SK-N-SH (cell line): Measurements from ENCODE around the gene MYO1E. TPM values are rescaled to one million over a fixed set of nuclear protein-coding genes. Genes with fewer than 3 reads are reported as not detected.

Experiments used
- CTCF ChIA-PET: fragments of 300-600, 350-600 bp; formaldehyde crosslinking; extraction: SDS; loops from one replicate; lab custom pipeline; 2021; lab: Yijun Ruan, JAX
- POLR2A ChIA-PET: fragments of 350-600 bp; sonication (Branson Sonifier 250); formaldehyde crosslinking; extraction: SDS; loops from one replicate; lab custom pipeline; 2020; ENCODE audit warnings: antibody characterized with exemption, inconsistent platforms; lab: Yijun Ruan, JAX
- DNase-seq: peaks from one replicate; pipeline ENCODE4 v3.0.0; 2012
- H2AFZ ChIP-seq: fragments of 200-600 bp; sonication (generic); 2 replicates; pipeline ENCODE4 v1.8.1; 2016; ENCODE audit warnings: antibody characterized with exemption, mild to moderate bottlenecking, low read depth
- H3F3A ChIP-seq: fragments of 200-600 bp; sonication (generic); replicated peaks from 2 replicates; pipeline ENCODE3; 2016; ENCODE audit warnings: antibody characterized with exemption, mild to moderate bottlenecking; ENCODE audit not compliant: insufficient read depth
- H3K27ac ChIP-seq, 2 experiments: fragments of 200-500 bp in 1 of 2; fragments of 200-600 bp in 1 of 2; sonication (Bioruptor generic) in 1 of 2; sonication (generic), shearing (Covaris generic) in 1 of 2; 2 replicates each; pipeline versions ENCODE4 v1.5.1 to v1.6.1; 2014 to 2016; ENCODE audit warnings: low read depth in 2 of 2, inconsistent platforms in 1 of 2, low read length in 1 of 2, mild to moderate bottlenecking in 1 of 2, mixed read lengths in 1 of 2
- H3K27me3 ChIP-seq: fragments of 200-600 bp; sonication (generic), shearing (Covaris generic); 2 replicates; pipeline ENCODE4 v1.6.1; 2016; ENCODE audit warnings: mixed run types; ENCODE audit not compliant: insufficient read depth
- H3K36me3 ChIP-seq, 2 experiments: fragments of 200-500 bp in 1 of 2; fragments of 200-600 bp in 1 of 2; sonication (Bioruptor generic) in 1 of 2; sonication (generic) in 1 of 2; replicated peaks in 1 of 2; 2 replicates each; pipeline versions ENCODE3 to v1.5.1; 2014 to 2016; ENCODE audit warnings: low read length in 1 of 2, mild to moderate bottlenecking in 1 of 2; ENCODE audit not compliant: insufficient read depth in 2 of 2, control insufficient read depth in 1 of 2
- H3K4me1 ChIP-seq, 2 experiments: fragments of 200-500 bp in 1 of 2; fragments of 200-600 bp in 1 of 2; sonication (Bioruptor generic) in 1 of 2; sonication (generic), shearing (Covaris generic) in 1 of 2; 2 replicates each; pipeline versions ENCODE4 v1.5.1 to v1.6.1; 2014 to 2016; ENCODE audit warnings: low read depth in 1 of 2, low read length in 1 of 2, mixed run types in 1 of 2; ENCODE audit not compliant: insufficient read depth in 2 of 2, control insufficient read depth in 1 of 2
- H3K4me2 ChIP-seq: fragments of 200-600 bp; sonication (generic), shearing (Covaris generic); 2 replicates; pipeline ENCODE4 v1.6.1; 2017; ENCODE audit warnings: mixed run types
- H3K4me3 ChIP-seq, 2 experiments: fragments of 200-500 bp in 1 of 2; fragments of 200-600 bp in 1 of 2; sonication (Bioruptor generic) in 1 of 2; sonication (generic), shearing (Covaris generic) in 1 of 2; 2 replicates each; pipeline versions ENCODE4 v1.5.1 to v1.8.1; 2014 to 2016; ENCODE audit warnings: low read depth in 2 of 2, inconsistent platforms in 1 of 2, low read length in 1 of 2, mild to moderate bottlenecking in 1 of 2, mixed read lengths in 1 of 2, moderate library complexity in 1 of 2
- H3K79me2 ChIP-seq: fragments of 200-600 bp; sonication (generic); 2 replicates; pipeline ENCODE4 v1.8.1; 2017; ENCODE audit warnings: mild to moderate bottlenecking; ENCODE audit not compliant: insufficient read depth
- H3K9ac ChIP-seq: fragments of 200-600 bp; sonication (generic); 2 replicates; pipeline ENCODE4 v1.6.1; 2017; ENCODE audit warnings: mixed run types
- H3K9me2 ChIP-seq: fragments of 200-600 bp; sonication (generic); 2 replicates; pipeline ENCODE4 v1.6.1; 2017; ENCODE audit warnings: mixed run types
- H3K9me3 ChIP-seq: fragments of 200-600 bp; sonication (generic); 2 replicates; pipeline ENCODE4 v1.6.1; 2017; ENCODE audit warnings: mixed run types, mild to moderate bottlenecking, moderate library complexity
- H4K20me1 ChIP-seq: fragments of 200-600 bp; sonication (generic); 2 replicates; pipeline ENCODE4 v1.6.1; 2017; ENCODE audit warnings: mild to moderate bottlenecking, mixed run types; ENCODE audit not compliant: insufficient read depth
- CHD2 ChIP-seq: fragments of 150-350 bp; IDR thresholded peaks from 2 replicates; pipeline ENCODE4 v1.6.1; 2018; ENCODE audit warnings: low read length; ENCODE audit not compliant: partially characterized antibody
- ELF1 ChIP-seq: IDR thresholded peaks from 2 replicates; pipeline ENCODE4 v1.4.0; 2012
- EP300 ChIP-seq, 2 experiments: IDR thresholded peaks; 2 replicates each; pipeline versions ENCODE4 v1.4.0 to v1.6.1; 2012; ENCODE audit warnings: borderline replicate concordance in 1 of 2, low read depth in 1 of 2, low read length in 1 of 2
- EZH2phosphoT487 ChIP-seq: fragments of 200-600 bp; sonication (generic); IDR thresholded peaks from 2 replicates; pipeline ENCODE4 v1.6.1; 2017; ENCODE audit warnings: low read depth, mixed run types, mild to moderate bottlenecking, antibody characterized with exemption, moderate library complexity, borderline replicate concordance
- FOXJ3 ChIP-seq: sonication (generic); formaldehyde crosslinking; IDR thresholded peaks from 2 replicates; pipeline ENCODE4 v1.5.1; 2020; ENCODE audit warnings: mild to moderate bottlenecking, missing genetic modification reagents
- FOXM1 ChIP-seq: IDR thresholded peaks from 2 replicates; pipeline ENCODE4 v1.4.0; 2012; ENCODE audit warnings: low read depth, mild to moderate bottlenecking
- GABPA ChIP-seq: IDR thresholded peaks from 2 replicates; pipeline ENCODE4 v1.4.0; 2012; ENCODE audit warnings: low read depth, mild to moderate bottlenecking
- GATA2 ChIP-seq: sonication (generic); formaldehyde crosslinking; IDR thresholded peaks from 2 replicates; pipeline ENCODE4 v1.5.0; 2020; ENCODE audit warnings: mild to moderate bottlenecking, missing genetic modification reagents
- JUND ChIP-seq: IDR thresholded peaks from 2 replicates; pipeline ENCODE4 v1.4.0; 2012
- MXI1 ChIP-seq: IDR thresholded peaks from 2 replicates; pipeline ENCODE4 v1.6.1; 2012; ENCODE audit warnings: mild to moderate bottlenecking, low read depth, low read length, improper control_type of control experiment
- NRF1 ChIP-seq: IDR thresholded peaks from 2 replicates; pipeline ENCODE4 v1.6.1; 2012; ENCODE audit warnings: low read depth, mild to moderate bottlenecking, low read length
- PBX3 ChIP-seq: IDR thresholded peaks from 2 replicates; pipeline ENCODE4; 2012
- RCOR1 ChIP-seq: fragments of 150-350 bp; IDR thresholded peaks from 2 replicates; pipeline ENCODE4 v1.6.1; 2017; ENCODE audit warnings: antibody characterized with exemption, low read length
- RFX5 ChIP-seq: IDR thresholded peaks from 2 replicates; pipeline ENCODE4 v1.6.1; 2012; ENCODE audit warnings: mild to moderate bottlenecking, improper control_type of control experiment, low read length
- RXRA ChIP-seq: IDR thresholded peaks from 2 replicates; pipeline ENCODE4 v1.4.0; 2012; ENCODE audit warnings: low read depth, mild to moderate bottlenecking, borderline replicate concordance
- TEAD4 ChIP-seq: IDR thresholded peaks from 2 replicates; pipeline ENCODE4 v1.4.0; 2012; ENCODE audit warnings: mild to moderate bottlenecking, borderline replicate concordance; ENCODE audit not compliant: insufficient read depth
- USF1 ChIP-seq: IDR thresholded peaks from 2 replicates; pipeline ENCODE4 v1.4.0; 2012; ENCODE audit warnings: low read depth, borderline replicate concordance
- USF2 ChIP-seq: fragments of 150-350 bp; IDR thresholded peaks from 2 replicates; pipeline ENCODE4 v1.6.1; 2017; ENCODE audit warnings: antibody characterized with exemption, low read length, low read depth, borderline replicate concordance
- WGBS: methylation state at CpG from one replicate; pipeline ENCODE4 v1.1.6; 2017; ENCODE audit warnings: low lambda C conversion rate; 5-methylcytosine and 5-hydroxymethylcytosine counted together
- polyA plus RNA-seq, 3 experiments: library from polyadenylated mRNA; depleted of rRNA; stranded (reverse); fragments of >200 nt; gene quantifications; 2 replicates each; pipeline ENCODE4 v1.2.3, GENCODE V29; 2012

MYO1E gene
- polyA plus RNA-seq, 1 of the 3 experiments (the other 2 are of a cell fraction) = 9.7 TPM

GRCh38 chr15:59230531-59231055 lies 142.1 kb downstream of the MYO1E start:
- DNase-seq = no peak
- 0 out of 2 replicates have a peak, but pooled peaks cover 5% of the 10 kb centered on the region for H4K20me1 ChIP-seq
- H3K9me2 ChIP-seq = no peaks in the 10 kb centered on the region
- 97% methylated on average over 2 of the region's 2 CpGs for WGBS
- no peak overlapping the region for H3K9ac ChIP-seq
- ChIA-PET POLR2A (no interaction called here), CTCF (interaction anchor here (1.7 kb wide), 1 partner anchor 17 kb away, joined by 6 read pairs; no protein-coding TSS in a partner anchor)
- no peak for TF ChIP-seq CHD2
- no peaks in the 10 kb centered on the region for H3K9me3 ChIP-seq
- H3K4me1 ChIP-seq = peaks cover 0 to 10% of the 10 kb centered on the region in 2 experiments; a peak in 2 of 4 replicates
- no peak overlapping the region for H2AFZ ChIP-seq
- H3K4me2 ChIP-seq = no peak overlapping the region
- H3F3A ChIP-seq = peaks cover 11% of the 10 kb centered on the region
- no peaks in the 10 kb centered on the region for H3K79me2 ChIP-seq
- H3K27me3 ChIP-seq = no peaks in the 10 kb centered on the region
- peaks cover 0 to 17% of the 10 kb centered on the region in 2 experiments for H3K36me3 ChIP-seq
- no peak overlapping the region for H3K27ac ChIP-seq
- no peak overlapping the region for H3K4me3 ChIP-seq

- Histone ChIP-seq H4K20me1 (0 out of 2 replicates have a peak, but pooled peaks cover 5% of the 10 kb centered on the region), H3K27me3 (no peaks in the 10 kb centered on the region), H3K27ac (no peak overlapping the region), H3K4me2 (no peak overlapping the region), H3K36me3 (peaks cover 0 to 17% of the 10 kb centered on the region in 2 experiments), H3K4me1 (peaks cover 0 to 10% of the 10 kb centered on the region in 2 experiments; a peak in 2 of 4 replicates), H2AFZ (no peak overlapping the region), H3K9me2 (no peaks in the 10 kb centered on the region), H3K9ac (no peak overlapping the region), H3F3A (peaks cover 9% of the 10 kb centered on the region), H3K9me3 (no peaks in the 10 kb centered on the region), H3K4me3 (no peak overlapping the region), H3K79me2 (no peaks in the 10 kb centered on the region)
- DNase-seq = no peak
- ChIA-PET POLR2A (no interaction called here), CTCF (interaction anchor here (0.9 to 1.0 kb wide), 2 partner anchors 18 to 19 kb away, joined by 3 to 4 read pairs; no protein-coding TSS in a partner anchor)
- TF ChIP-seq ELF1 (no peak), FOXJ3 (CRISPR knock-in tag) (no peak), RCOR1 (no peak), GATA2 (no peak), USF2 (no peak), MXI1 (no peak), TEAD4 (no peak), CHD2 (no peak), FOXM1 (no peak), RXRA (no peak), EZH2phosphoT487 (no peak), PBX3 (no peak), NRF1 (no peak), GABPA (no peak), RFX5 (no peak), USF1 (no peak), JUND (no peak), EP300 (IDR thresholded peaks at IDR 0.05; ENCODE audit: borderline replicate concordance in 1 of 2, low read depth in 1 of 2, low read length in 1 of 2) (no peak)
- 85% methylated on average over 3 of the region's 3 CpGs for WGBS
These were observed 143.2 kb downstream of the MYO1E start for GRCh38 chr15:59229453-59229852.
